Stimulated activated CD4-positive, alpha-beta T cell treated with anti-CD3 and anti-CD28 coated beads, Interleukin-12 subunit alpha, Interleukin-12 subunit beta, amount 100 ng/mL, for 24 hours (primary cell): ENCODE measurements around the gene SEMA3G.
A peak's percentile ranks its signal among the peaks of the same experiment; 100 is the strongest.

Experiments used
- DNase-seq, 2 experiments: peaks; one replicate each; pipeline ENCODE4 v3.0.0-alpha.2; 2020; ENCODE audit warnings: low read depth in 2 of 2

Gene SEMA3G

DNA sequence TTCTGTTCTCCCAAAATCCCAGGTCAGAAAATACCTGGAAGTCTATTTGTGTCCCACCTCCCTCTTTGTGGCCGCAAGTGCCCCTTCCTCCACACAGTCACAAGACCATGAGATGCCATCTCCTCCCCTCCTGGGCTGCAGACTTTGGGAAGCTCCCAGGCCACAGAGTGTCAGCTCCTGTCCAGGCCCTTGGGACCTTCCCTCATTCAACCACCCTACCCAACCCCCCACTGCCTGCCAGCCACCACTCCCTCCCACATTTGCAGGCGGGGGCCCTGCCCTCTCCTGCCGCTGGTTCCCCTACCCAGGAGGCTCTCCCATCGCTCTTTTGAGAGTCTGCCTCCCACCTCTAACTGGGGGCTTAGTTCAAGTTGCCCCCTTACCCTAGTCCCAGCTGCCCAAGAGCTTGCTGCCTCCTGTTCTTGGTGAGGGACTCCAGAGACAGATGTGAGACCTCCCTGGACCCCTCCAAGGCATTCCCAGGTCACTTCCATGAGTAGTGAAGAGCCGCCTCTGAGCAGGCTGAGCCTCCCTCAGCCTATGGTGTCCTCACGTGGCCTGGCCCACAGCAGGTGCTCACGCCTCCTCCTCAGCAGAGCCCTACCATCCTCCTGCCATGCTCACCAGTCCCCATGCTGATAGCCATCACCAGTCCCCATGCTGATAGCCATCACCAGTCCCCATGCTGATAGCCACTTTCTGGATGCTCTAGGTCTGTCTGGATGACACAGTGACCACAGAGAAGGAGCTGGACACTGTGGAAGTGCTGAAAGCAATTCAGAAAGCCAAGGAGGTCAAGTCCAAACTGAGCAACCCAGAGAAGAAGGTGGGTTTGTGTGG, 34.4 kb upstream of the SEMA3G start:
- no peak for DNase-seq

DNA sequence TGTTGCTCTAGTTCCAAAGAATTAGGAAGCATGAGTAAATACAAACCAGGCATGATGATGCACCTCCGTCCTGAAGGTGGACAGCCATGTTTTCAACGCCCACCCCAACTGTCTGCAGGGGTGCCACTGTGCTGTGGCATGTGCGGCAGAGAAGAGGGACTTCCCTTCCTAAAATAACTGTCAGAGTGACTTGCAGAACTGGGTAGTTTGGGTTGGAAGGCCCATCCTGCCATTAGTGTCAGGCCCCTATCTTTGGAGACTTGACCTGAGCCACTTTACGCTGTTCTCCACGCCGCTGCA, 32.8 kb upstream of the SEMA3G start:
- no peak for DNase-seq

DNA sequence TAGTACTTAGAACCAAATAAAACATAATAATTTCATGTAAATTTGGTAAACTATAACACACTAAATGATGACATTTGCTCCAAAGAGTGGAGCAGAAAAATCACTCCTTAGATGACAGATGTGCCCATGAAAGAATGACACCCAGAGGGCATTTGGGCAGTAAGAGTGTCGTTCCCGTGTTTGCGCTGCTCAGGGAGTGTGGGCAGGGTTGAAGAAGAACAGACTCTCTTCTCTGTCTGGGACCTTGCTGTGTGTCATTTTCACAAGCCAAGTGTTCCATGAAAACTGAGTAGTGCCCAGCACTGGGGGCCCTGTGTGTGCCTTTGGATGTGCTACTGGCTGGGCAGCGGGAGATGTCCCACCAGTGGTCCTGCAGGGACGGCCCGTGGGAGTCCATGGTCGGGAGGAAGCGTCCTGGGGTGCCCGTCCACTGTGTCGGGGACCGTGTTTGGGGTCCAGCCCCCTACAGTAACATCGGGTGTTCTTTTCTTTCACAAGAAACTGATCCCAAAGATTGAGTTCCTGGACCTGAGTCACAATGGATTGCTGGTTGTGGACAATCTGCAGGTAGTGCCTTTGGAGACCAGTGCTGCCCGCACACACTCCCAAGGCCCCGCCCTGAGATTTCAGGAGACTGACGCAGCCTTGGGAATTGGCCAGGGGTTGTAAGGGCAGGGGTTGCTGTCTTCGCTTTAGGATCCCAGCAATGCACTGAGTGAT, 32.3 kb upstream of the SEMA3G start:
- DNase-seq: no peak

DNA sequence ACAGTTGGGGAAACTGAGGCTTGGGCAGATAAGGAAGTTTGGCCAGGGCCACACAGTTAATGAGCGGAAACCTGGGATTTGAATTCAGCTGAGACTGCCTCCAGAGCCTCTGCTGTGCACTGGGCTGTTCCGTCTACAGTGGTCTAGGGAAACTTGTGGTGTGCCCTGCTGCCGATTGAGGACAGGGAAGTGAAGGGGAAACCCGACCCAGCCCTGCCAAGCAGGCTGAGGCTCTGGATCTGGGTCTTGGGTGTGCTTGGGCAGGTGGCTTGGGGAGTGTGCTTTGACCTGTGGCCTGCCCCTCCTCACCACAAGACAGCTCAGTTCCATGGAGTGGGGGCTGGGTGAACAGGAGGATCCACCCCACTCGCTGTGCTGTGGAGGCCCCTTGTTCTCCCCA, 28.1 kb upstream of the SEMA3G start:
- no peak for DNase-seq

DNA sequence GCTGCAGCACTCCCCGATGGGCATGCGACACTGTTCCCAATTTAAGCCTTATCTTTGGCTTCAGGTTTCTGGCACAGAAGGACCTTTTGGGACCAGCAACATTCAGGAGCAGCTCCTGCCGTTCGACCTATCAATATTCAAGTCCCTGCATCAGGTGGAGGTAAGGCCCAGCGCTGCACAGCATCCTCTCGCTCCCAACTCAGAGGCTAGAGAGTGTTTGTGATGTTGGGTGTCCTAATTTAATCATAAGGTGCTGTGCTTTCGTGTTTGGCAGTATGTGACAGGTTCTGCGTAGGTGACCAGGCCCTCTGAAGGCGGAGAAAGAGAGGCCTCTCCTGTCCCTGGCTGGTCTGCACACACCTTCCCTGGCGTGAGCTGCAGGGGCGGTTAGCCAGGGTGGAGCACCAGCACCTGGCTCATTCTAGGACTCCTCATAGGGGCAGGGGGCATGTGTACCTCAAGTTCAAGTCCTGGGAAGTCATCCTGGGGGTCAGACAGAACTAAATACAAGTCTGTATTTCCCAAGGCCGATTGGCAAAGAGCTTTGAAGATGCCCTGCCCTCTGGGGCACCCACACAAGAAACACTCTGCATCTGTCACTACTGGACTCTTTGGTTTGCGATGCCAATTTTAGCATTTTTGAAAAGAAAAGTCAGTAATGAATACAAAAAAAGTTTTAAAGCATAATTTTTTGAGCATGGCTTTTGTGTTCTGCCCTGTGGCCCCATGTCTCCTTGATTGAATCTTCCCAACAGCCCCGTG, 27.5 kb upstream of the SEMA3G start:
- no peak for DNase-seq

DNA sequence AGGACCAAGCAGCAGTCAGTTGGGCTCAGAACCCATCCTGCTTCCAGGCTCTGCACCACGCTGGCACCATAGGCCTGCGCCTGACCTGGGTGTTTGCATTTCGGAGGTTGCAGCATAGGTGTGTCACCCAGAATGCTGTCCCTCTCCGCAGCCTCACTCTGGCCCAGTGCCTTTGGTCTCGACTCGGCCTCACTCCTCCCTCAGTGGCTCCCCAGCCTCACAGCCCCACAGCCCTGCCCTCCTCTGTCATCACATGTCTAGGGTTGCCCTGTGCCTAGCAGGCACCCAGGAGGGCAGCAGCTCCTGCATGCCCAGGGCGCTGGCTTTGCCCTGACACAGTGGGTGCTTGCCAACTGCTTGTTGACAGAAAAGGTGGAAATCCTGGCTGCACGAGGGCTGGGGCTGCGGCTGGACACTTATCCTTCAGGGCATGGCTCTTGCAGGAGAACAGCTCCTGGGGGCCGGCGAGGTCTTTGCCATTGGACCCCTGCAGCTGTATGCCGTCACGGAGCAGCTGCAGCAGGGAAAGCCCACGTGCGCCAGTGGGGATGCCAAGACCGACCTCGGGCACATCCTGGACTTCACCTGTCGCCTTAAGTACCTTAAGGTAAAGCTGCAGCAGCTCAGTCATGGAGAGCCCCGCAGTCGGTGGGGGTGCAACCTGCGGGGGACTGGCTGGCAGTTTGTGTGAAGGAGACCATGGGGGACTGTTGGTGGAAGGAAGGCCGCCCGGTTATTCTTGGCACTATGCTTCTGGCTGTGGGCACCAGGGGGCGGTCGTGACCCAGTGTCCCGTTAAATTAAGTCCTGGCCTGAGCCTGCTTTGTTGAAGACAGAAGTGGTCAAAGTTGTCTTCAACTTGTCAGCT, 26.7 kb upstream of the SEMA3G start:
- DNase-seq: no peak

DNA sequence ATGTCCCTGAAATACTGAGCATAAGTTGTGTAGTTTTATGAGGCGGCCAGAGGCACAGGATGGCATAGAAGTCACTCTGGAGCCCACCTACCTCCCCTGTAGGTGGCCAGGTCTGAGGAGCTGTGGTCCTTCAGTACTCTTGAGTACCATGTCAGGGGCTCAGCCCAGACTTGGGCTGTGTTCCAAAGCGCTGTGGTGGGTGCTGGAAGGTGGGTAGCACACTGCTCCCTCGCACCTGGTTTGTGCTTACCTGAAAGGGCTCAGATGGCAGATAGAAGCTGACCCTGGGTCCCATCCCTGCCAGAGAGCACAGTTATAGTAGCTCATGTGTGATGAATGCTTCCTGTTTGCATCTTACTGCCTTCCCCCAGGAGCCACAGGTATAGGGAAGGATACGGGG, 26.0 kb upstream of the SEMA3G start:
- DNase-seq: no peak

DNA sequence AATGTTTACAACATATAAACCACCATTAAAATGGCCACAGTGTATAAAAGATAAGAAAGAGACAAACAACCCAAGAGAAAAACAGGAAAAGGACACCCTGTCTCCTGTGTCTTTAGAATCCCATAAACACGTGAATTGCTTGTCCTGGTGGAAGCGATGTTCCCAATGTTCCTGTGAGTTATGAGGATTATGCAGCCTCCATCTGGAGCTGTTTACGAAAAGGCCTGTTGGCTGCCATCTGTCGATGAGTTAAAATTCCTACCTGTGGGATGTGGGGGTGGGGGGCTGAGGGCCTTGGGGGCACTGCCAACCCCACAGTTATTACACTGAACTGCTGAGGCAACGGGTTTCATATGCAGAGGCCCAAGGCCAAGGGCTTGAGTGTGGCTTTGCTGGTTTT, 24.1 kb upstream of the SEMA3G start:
- no peak for DNase-seq

DNA sequence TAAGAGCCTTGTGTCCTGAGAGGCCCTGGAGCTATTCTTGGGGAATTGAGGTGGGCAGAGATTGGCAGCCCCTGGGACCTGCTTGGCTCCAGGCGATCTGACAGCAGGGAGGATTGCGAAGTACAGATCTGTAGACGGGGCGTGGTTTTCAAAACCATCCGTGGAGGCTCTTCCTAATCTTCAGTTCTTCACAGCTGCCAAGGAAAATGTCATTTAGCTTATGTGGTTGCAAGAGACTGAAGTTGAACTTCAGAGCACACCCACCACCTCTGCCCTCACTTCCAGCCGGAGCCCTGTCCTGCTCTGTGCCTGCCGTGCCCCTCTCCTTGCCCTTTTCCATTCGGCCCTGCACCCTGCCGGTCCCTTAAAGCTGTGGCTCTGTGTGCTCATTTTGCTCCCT, 23.4 kb upstream of the SEMA3G start:
- no peak for DNase-seq

DNA sequence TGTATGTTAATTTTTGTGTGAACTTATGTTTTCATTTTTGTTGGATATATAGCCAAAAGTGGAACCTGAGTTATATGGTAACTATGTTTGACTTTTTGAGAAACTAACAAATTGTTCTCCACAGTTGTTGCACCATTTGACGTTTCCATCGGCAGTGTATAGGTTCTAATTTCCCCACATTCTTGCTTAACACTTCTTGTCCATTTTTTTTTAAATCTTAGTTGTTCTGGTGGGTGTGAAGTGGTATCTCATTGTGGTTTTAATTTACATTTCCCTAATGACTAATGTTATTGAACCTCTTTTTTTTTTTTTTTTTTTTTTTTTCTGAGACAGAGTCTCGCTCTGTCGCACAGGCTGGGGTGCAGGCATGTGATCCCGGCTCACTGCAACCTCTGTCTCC, 18.5 kb upstream of the SEMA3G start:
- DNase-seq: no peak

DNA sequence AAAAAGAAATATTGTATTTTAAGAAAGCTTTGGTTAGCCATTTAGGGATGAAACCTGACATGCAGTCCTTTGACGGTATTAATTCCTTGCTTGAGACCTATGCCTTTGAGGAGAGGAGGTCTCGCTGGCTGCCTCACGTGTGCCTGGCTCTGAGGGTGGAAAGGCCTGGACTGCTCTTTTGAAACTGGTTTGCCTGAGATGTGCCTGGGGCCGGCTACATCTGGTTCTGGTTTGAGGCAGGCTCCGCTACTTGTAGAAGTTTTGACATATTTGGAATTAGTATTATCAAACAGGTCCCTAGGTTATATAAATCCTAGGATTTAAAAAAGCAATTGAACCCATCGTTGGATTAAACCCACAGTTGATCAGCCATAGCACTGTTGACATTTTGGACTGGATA, 17.0 kb upstream of the SEMA3G start:
- DNase-seq: no peak

DNA sequence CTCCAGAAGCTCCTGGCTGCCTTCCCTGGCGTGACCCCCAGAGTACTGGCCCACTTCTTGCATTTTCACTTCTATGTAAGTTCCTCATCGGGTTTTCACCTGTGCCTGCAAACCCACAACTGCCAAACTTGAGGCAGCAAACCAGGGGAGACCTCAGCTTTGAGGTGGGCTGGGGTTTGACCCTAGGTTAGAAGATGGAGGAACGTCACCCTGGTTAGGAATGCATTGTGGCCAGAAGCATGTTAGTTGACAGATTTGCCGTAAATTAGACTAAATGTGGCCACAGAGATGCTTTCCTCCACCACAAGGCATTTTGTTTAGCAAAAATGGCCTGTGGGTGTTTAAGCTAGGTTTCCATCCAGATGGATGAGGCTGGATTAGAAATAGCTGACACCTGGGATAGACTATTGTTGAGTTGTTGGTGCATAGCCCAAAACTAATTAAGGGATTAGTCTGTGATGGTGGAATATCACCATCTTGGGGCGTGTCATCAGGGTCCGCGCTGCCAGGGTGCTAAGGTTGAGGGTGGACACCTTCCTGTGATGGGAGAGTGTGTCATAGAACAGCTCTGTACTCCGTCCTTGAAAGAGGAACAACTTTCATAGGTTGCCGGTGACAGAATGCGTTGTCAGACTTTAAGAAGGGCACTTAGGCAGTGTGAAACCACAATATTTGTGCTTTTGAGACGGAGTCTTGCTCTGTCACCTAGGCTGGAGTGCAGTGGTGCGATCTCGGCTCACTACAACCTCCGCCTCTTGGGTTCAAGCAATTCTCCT, 14.1 kb upstream of the SEMA3G start:
- no peak for DNase-seq

DNA sequence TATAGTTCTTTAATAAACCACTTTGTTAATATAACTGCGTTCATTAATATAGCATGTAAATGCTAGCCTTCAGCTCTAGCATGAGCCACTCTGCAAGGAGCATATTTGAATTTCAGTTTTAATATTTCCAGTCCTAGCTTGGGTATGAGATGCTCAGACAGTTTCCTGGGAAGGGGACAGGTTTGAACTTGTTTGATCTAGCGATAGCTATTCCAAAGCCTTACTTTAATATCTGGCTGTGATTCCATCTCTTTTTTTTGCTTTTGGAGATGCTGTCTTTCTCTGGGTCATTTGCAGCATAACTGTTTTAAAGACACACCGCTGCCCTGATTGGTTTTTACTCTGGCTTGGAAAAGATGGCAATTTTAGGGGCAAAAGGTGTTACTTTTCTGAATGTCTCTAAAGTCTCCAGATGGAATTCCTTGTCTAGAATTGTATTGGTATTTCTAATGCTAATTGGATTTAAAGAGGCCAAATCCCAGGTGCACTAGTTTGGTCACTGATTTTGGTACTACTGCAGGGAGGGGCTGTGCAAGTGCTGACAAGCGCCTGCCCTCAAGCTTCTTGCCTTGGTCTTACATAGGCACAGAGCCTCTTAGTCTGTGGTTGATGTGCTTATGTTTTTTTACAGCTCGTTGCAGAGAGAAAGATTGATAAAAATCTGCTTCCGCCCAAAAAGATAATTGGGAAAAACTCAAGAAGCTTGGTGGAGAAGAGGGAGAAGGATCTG, 13.3 kb upstream of the SEMA3G start:
- DNase-seq: no peak

DNA sequence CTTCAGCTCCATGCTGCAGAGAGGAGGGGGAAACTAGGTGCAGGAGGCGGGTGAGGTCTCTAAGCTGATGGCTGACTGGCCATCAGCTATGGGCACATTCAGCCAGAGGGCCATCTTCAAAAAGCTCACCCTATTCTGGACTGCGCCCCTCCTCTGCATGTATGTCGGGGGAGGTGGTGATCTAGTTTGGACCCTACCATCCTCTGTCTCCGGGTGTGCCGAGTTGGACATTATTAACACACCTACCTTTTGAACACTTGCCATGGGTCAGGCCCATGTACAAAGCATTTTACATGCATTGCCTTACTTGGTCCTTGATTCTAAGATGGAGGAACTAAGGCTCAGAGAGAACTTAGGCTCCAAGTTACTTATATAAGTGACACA, 11.9 kb upstream of the SEMA3G start:
- no peak for DNase-seq

DNA sequence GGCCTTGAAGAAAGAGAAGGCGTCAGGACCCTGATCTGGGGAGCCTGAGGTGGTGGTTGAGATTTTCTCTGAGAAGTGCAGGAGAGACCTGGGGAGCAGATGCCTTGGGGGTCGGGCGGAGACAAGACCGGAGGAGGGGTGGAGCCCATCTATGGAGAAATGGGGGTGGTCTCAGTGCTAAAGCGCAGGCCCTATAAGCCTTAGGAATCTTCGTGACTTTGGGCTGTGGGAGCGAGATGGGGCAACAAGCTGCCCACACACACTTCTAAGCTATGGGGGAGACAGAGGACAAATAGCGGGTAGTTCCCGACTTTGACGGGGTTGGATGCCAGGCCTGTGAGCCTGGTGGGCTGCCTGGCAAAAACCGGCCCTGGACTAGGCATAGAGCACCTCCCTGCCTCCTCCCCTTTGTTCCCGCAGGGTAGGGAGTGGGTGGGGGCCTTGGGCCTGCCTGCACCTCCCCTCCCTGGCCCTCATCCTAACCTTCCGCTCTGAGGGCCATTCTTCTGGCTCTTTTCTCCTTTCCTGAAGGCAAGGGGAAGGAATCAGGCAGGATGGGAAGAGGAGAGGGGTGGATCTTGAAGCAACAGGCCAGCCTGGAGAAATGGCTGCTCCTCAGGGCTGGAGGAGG, 11.4 kb upstream of the SEMA3G start:
- no peak for DNase-seq

DNA sequence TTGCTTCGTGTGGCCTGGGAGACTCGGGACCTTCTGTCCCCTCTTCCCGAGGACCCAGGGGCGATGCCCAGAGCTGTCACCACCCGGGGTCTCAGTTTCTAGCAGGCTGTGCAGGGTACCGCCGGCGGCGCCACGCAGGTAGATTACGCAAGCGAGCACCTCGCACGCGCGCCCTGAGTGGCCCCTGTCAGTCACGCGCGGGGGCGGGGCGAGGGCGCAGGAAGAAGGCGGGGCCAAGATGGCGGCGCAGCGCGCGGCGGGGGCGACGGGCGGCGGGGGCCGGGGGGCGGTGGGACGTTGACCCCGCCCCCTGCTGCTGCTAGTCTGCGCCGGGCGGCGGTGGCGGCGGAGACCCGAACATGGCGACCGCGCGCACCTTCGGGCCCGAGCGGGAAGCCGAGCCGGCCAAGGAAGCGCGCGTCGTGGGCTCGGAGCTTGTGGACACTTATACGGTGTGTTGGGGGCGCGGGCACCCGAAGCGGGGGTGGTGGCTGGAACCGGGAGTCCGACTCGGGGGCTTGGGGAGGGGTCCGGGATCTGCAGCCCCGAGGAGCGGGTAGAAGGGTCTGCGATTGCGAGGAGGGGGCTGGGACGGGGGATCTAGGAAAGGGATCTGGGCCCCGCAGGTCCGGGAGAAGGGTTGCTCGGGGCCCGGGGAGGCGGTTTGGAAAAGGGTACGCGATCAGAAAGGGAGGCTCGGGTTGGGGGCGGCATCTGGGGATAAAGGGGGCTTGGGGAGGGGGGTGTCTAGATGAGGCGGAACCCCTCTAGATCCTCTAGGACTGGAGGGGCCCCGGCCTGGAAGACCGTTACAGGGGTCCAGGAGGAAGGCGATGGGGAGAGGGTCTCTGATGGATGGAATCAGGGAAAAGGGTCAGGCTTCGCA, 10.6 kb upstream of the SEMA3G start, which contains the start of gene NISCH:
Gene NISCH (plus strand): TSS at position 322 of the 886 bp plus-strand sequence. CDS start 38 bp downstream, at position 360.
- DNase-seq: peak; percentile 88 to 95

DNA sequence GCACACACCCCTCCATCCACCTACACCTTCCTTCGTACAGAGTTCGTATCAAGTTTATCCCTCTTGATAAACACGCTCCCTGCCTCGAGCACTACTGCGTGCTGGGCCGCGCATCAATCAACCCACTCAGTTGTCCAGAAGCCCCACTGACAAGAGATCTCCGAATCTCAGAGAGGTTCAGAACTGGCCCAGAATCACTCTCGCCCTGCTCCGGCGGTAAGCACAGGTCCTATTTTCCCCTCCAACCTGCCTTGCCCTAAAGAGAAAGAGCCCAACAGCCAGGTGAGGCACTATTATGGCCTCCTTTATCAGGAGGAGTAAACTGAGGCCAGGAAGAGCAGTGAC, 10.0 kb upstream of the SEMA3G start:
- DNase-seq: no peak

DNA sequence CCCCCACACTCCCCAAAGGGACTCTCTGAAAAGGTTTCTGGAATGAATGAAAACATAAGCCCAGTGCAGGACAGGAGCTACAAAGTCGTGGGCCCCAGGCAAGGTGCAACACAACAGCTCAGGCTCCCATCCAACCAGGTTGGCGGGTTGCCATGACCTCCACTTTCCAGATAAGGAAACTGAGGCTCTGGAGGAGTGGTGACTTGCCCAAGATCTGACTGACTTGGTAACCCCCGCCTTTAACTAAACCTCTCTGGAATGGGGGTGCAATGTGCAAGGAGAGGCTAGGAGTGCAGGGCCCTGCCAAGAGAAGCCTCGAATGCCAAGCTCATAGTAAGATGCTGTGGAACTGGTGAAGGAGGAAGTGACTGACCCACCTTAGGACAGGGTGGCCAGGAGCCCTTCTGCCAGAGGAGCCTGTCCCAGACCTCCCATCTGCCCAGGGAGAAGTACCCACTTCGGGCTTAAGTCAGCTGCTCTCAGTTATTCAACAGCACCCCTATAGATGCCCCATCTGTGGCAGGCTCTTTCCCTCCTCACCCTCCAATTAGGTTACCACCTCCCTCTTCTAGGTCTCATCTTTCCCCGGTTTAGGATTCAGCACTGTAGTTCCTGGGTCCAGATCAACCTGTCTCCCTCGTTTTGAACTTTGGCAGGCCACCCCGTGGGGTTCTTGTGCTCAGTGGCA, 9.5 kb upstream of the SEMA3G start:
- DNase-seq: no peak
